Endothelial cell of umbilical vein (primary cell): ENCODE data around the gene SAMD11. TPM values are rescaled to one million over a fixed set of nuclear protein-coding genes. Genes with fewer than 3 reads are reported as not detected.

ENCODE experiments used
- BruUV-seq: library from RNA; stranded (reverse); fragments of 400-500 nt; replicated peaks from 2 replicates; lab custom pipeline; 2021; lab: Mats Ljungman, UMichigan
- CTCF ChIA-PET: fragments of 300-600, 350-600 bp; sonication (Branson Sonifier 250); formaldehyde crosslinking; loops from one replicate; lab custom pipeline; 2021; ENCODE audit warnings: antibody characterized with exemption, inconsistent platforms; lab: Charles Lee
- POLR2A ChIA-PET: fragments of 300-600, 350-600 bp; sonication (Branson Sonifier 250); formaldehyde crosslinking; loops from one replicate; lab custom pipeline; 2021; ENCODE audit warnings: antibody characterized with exemption, inconsistent platforms; lab: Charles Lee
- DNase-seq: peaks from one replicate; pipeline ENCODE4 v3.0.0-alpha.2; 2011; ENCODE audit warnings: low read depth, low spot score
- FAIRE-seq: peaks from 2 replicates; lab custom pipeline; 2011; peaks lifted over from hg19 to GRCh38; lab: Jason Lieb, UNC
- H2AFZ ChIP-seq: 2 replicates; pipeline ENCODE4 v1.6.0; 2012; ENCODE audit warnings: low read depth, low read length, control low read depth, inconsistent platforms
- H3K27ac ChIP-seq: 2 replicates; pipeline ENCODE4 v1.5.1; 2011; ENCODE audit warnings: low read depth, mild to moderate bottlenecking, control low read depth, low read length, moderate library complexity; ENCODE audit not compliant: insufficient read depth
- H3K27me3 ChIP-seq, 2 experiments: 2 replicates each; pipeline versions ENCODE4 v1.6.0 to v1.6.1; 2011; ENCODE audit warnings: low read length in 2 of 2, mixed read lengths in 1 of 2; ENCODE audit not compliant: control insufficient read depth in 2 of 2, insufficient read depth in 2 of 2
- H3K36me3 ChIP-seq, 2 experiments: 2 replicates in 1 of 2; 3 replicates in 1 of 2; pipeline ENCODE4 v1.5.1; 2011; ENCODE audit warnings: low read length in 2 of 2, mild to moderate bottlenecking in 1 of 2, moderate library complexity in 1 of 2; ENCODE audit not compliant: control insufficient read depth in 2 of 2, insufficient read depth in 2 of 2; ENCODE audit errors: extremely low read depth in 1 of 2
- H3K4me1 ChIP-seq: 3 replicates; pipeline ENCODE4 v1.5.1; 2011; ENCODE audit warnings: mild to moderate bottlenecking, low read length; ENCODE audit not compliant: control insufficient read depth, insufficient read depth; ENCODE audit errors: extremely low read depth
- H3K4me2 ChIP-seq: 2 replicates; pipeline ENCODE4 v1.6.1; 2011; ENCODE audit warnings: low read length, control low read depth, mixed read lengths; ENCODE audit not compliant: insufficient read depth
- H3K4me3 ChIP-seq, 3 experiments: fragments of 200-600 bp in 1 of 3; sonication (generic), shearing (Covaris generic) in 1 of 3; replicated peaks in 1 of 3; 2 replicates each; pipeline ENCODE4 v1.5.1; 2011 to 2016; ENCODE audit warnings: control low read depth in 3 of 3, low read length in 3 of 3, mild to moderate bottlenecking in 2 of 3, inconsistent platforms in 1 of 3, low read depth in 1 of 3, moderate library complexity in 1 of 3; ENCODE audit not compliant: insufficient read depth in 1 of 3
- H3K79me2 ChIP-seq: 2 replicates; pipeline ENCODE4 v1.6.0; 2012; ENCODE audit warnings: low read length, inconsistent platforms; ENCODE audit not compliant: control insufficient read depth, insufficient read depth
- H3K9ac ChIP-seq: replicated peaks from 2 replicates; pipeline ENCODE3; 2011; ENCODE audit warnings: low read length, control low read depth; ENCODE audit not compliant: insufficient read depth; ENCODE audit errors: extremely low read depth
- H3K9me1 ChIP-seq: replicated peaks from 3 replicates; pipeline ENCODE4 v1.6.0; 2011; ENCODE audit warnings: mild to moderate bottlenecking, low read length; ENCODE audit not compliant: control insufficient read depth, insufficient read depth; ENCODE audit errors: extremely low read depth
- H3K9me3 ChIP-seq: replicated peaks from 2 replicates; pipeline ENCODE4 v1.5.1; 2012; ENCODE audit warnings: low read length, inconsistent platforms; ENCODE audit not compliant: control insufficient read depth, insufficient read depth
- H4K20me1 ChIP-seq: replicated peaks from 2 replicates; pipeline ENCODE3; 2011; ENCODE audit warnings: mild to moderate bottlenecking, low read length; ENCODE audit not compliant: control insufficient read depth, insufficient read depth; ENCODE audit errors: extremely low read depth
- EZH2 ChIP-seq: IDR thresholded peaks from 2 replicates; pipeline ENCODE4 v1.6.1; 2012; ENCODE audit warnings: borderline replicate concordance, low read depth, mild to moderate bottlenecking, moderate library complexity, low read length, inconsistent platforms; ENCODE audit not compliant: severe bottlenecking
- FOS ChIP-seq: IDR thresholded peaks from 2 replicates; pipeline ENCODE4 v1.6.1; 2011; ENCODE audit warnings: mild to moderate bottlenecking, low read length, moderate library complexity, borderline replicate concordance; ENCODE audit not compliant: insufficient read depth
- GATA2 ChIP-seq: IDR thresholded peaks from 2 replicates; pipeline ENCODE4 v1.7.0; 2011; ENCODE audit warnings: low read depth, mild to moderate bottlenecking, moderate library complexity, mixed read lengths, low read length; ENCODE audit not compliant: insufficient read length, insufficient read depth
- JUN ChIP-seq: IDR thresholded peaks from 2 replicates; pipeline ENCODE4 v1.6.1; 2011; ENCODE audit warnings: borderline replicate concordance, low read depth; ENCODE audit not compliant: insufficient read length, insufficient read depth
- MYC ChIP-seq: IDR thresholded peaks from one replicate; pipeline ENCODE4 v1.6.1; 2011; ENCODE audit warnings: mild to moderate bottlenecking, low read depth, low read length
- dilution Hi-C: fragments of 300-500 bp; cut with MboI; formaldehyde crosslinking; loops from one replicate; pipeline ENCODE4 v1.15.0; 2019; ENCODE audit warnings: low sequenced_read_pairs; ENCODE audit not compliant: extremely low pct_ligation_motif_present
- intact Hi-C: fragments of 100-400 bp; cut with micrococcal nuclease; formaldehyde crosslinking; loops from one replicate; pipeline ENCODE4 v1.10.0; 2022
- polyA plus RNA-seq, 4 experiments: library from polyadenylated mRNA; depleted of rRNA in 3 of 4; stranded (reverse) in 3 of 4; unstranded in 1 of 4; fragments of >200 nt; gene quantifications; 2 replicates each; pipeline versions ENCODE4 v1.2.1 to v1.2.3, GENCODE V29; 2011 to 2012; ENCODE audit warnings: missing spikeins in 1 of 4
- total RNA-seq: library from RNA; stranded (reverse); gene quantifications from 2 replicates; pipeline ENCODE4 v1.2.3, GENCODE V29; 2021
- TF ChIP-seq, protein P1 (sequence below), 2 donors: IDR thresholded peaks; 1 replicate in 1 of 2; 2 replicates in 1 of 2; pipeline ENCODE4 v1.5.1; 2011; ENCODE audit warnings: low read length in 2 of 2, mild to moderate bottlenecking in 2 of 2, moderate library complexity in 2 of 2, control low read depth in 1 of 2, inconsistent platforms in 1 of 2, low read depth in 1 of 2; ENCODE audit not compliant: insufficient read depth in 1 of 2; ENCODE audit errors: extremely low read depth in 1 of 2

SAMD11 gene
- total and polyA plus RNA-seq, 2 donors (not counting 3 experiments of a cell fraction or from before 2014, with no cell fraction given) = not detected

DNA sequence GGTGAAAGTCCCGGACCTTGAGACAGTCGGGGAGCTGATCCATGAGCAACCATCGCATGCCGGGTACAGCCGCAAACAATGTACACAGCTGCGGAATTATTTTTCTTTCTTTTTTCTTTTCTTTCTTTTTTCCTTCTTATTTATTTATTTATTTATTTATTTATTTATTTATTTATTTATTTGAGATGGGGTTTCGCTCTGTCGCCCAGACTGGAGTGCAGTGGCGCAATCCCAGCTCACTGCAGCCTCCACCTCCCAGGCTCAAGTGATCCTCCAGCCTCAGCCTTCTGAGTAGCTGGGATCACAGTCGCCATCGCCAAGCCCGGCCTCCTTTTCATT lies 60.7 kb downstream of the SAMD11 start:
- Histone ChIP-seq H3K79me2 (no peaks in the 10 kb centered on the region), H3K36me3 (no peaks in the 10 kb centered on the region), H3K27me3 (peaks cover 2 to 3% of the 10 kb centered on the region in 2 experiments), H3K4me1 (no peaks in the 10 kb centered on the region), H4K20me1 (no peaks in the 10 kb centered on the region), H3K9me3 (no peaks in the 10 kb centered on the region), H3K27ac (no peak overlapping the region), H3K4me3 (no peak overlapping the region), H3K4me2 (no peak overlapping the region), H3K9ac (no peak overlapping the region), H2AFZ (no peak overlapping the region), H3K9me1 (no peaks in the 10 kb centered on the region)
- FAIRE-seq (no peak), DNase-seq (no peak)
- POLR2A ChIA-PET = no interaction called here
- CTCF ChIA-PET = interaction anchor here (0.5 to 5.1 kb wide), 33 partner anchors 9 to 309 kb away, joined by 3 to 77 read pairs (median 5); partner anchors contain the start of genes HES4, ISG15, NOC2L and PLEKHN1
- no TSS peak for BruUV-seq
- dilution Hi-C loops = no loop called here
- intact Hi-C loops = loop anchor here (1.0 to 2.0 kb wide), 3 partner anchors 78 to 306 kb away; partner anchors contain the start of gene C1orf159
- TF ChIP-seq JUN = no peak
- TF ChIP-seq GATA2 = no peak
- no peak for TF ChIP-seq MYC
- TF ChIP-seq EZH2 = no peak
- no peak for TF ChIP-seq FOS
- TF ChIP-seq, protein P1, sequence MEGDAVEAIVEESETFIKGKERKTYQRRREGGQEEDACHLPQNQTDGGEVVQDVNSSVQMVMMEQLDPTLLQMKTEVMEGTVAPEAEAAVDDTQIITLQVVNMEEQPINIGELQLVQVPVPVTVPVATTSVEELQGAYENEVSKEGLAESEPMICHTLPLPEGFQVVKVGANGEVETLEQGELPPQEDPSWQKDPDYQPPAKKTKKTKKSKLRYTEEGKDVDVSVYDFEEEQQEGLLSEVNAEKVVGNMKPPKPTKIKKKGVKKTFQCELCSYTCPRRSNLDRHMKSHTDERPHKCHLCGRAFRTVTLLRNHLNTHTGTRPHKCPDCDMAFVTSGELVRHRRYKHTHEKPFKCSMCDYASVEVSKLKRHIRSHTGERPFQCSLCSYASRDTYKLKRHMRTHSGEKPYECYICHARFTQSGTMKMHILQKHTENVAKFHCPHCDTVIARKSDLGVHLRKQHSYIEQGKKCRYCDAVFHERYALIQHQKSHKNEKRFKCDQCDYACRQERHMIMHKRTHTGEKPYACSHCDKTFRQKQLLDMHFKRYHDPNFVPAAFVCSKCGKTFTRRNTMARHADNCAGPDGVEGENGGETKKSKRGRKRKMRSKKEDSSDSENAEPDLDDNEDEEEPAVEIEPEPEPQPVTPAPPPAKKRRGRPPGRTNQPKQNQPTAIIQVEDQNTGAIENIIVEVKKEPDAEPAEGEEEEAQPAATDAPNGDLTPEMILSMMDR (IDR thresholded peaks at IDR 0.05; ENCODE audit: extremely low read depth in 1 of 2, insufficient read depth in 1 of 2, low read depth in 1 of 2, low read length in 2 of 2) = no peak
